Measurements from ENCODE around the gene RAPGEFL1.

GRCh38 chr17:40178660-40179059 is 1.4 kb downstream of the RAPGEFL1 start:
- TF ChIP-seq EZH2phosphoT487 (IDR thresholded peaks at IDR 0.05; ENCODE audit: borderline replicate concordance, low read length): no peak
- TF ChIP-seq CTCF (conservative IDR thresholded peaks at IDR 0.05; ENCODE audit: low read depth, low read length): no peak

Data from PC-3 (cell line).